ENCODE data around the gene MMS19. TPM values are rescaled to one million over a fixed set of nuclear protein-coding genes. Genes with fewer than 3 reads are reported as not detected.

The MMS19 gene
- total RNA-seq, 1 experiment from 2014 or later: 105 TPM

- Mint-ChIP-seq H3K27me3 (ENCODE audit: insufficient read depth, unreplicated experiment) (no peaks in the 10 kb centered on the region), H3K9me3 (ENCODE audit: unreplicated experiment) (no peaks in the 10 kb centered on the region), H3K4me3 (ENCODE audit: unreplicated experiment) (no peak overlapping the region), H3K27ac (ENCODE audit: unreplicated experiment) (no peak overlapping the region), H3K36me3 (ENCODE audit: insufficient read depth, unreplicated experiment) (no peaks in the 10 kb centered on the region), H3K4me1 (ENCODE audit: low read depth, unreplicated experiment) (peaks cover 7% of the 10 kb centered on the region)
- BruUV-seq (replicated peaks): no TSS peak
- TF ChIP-seq, protein P1, sequence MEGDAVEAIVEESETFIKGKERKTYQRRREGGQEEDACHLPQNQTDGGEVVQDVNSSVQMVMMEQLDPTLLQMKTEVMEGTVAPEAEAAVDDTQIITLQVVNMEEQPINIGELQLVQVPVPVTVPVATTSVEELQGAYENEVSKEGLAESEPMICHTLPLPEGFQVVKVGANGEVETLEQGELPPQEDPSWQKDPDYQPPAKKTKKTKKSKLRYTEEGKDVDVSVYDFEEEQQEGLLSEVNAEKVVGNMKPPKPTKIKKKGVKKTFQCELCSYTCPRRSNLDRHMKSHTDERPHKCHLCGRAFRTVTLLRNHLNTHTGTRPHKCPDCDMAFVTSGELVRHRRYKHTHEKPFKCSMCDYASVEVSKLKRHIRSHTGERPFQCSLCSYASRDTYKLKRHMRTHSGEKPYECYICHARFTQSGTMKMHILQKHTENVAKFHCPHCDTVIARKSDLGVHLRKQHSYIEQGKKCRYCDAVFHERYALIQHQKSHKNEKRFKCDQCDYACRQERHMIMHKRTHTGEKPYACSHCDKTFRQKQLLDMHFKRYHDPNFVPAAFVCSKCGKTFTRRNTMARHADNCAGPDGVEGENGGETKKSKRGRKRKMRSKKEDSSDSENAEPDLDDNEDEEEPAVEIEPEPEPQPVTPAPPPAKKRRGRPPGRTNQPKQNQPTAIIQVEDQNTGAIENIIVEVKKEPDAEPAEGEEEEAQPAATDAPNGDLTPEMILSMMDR (IDR thresholded peaks at IDR 0.05; ENCODE audit: insufficient read depth in 1 of 2, low read depth in 1 of 2, low read length in 1 of 2, severe bottlenecking in 1 of 2, unreplicated experiment in 1 of 2): no peak
- ChIA-PET POLR2A (no interaction called here), CTCF (interaction anchor here (0.9 kb wide), 1 partner anchor 53 kb away, joined by 3 read pairs; no protein-coding TSS in a partner anchor)
- Histone ChIP-seq H3K4me3 (ENCODE audit: low read depth, low read length) (no peak overlapping the region), H3K27me3 (replicated peaks; ENCODE audit: control insufficient read depth, insufficient read depth, low read length) (no peaks in the 10 kb centered on the region), H3K4me1 (no peaks in the 10 kb centered on the region), H3K9me3 (no peaks in the 10 kb centered on the region), H3K36me3 (ENCODE audit: control insufficient read depth, insufficient read depth, low read length) (no peaks in the 10 kb centered on the region)
- DNase-seq: no peak
- intact Hi-C loops (cut with micrococcal nuclease; ENCODE audit: unreplicated experiment): no loop called here
Measured at GRCh38 chr10:97517096-97517750, 19.0 kb upstream of the MMS19 start.

- H3K4me3 Mint-ChIP-seq (ENCODE audit: unreplicated experiment): no peak overlapping the region
- Histone ChIP-seq H3K4me3 (ENCODE audit: low read depth, low read length) (no peak overlapping the region), H3K27me3 (replicated peaks; ENCODE audit: control insufficient read depth, insufficient read depth, low read length) (no peaks in the 10 kb centered on the region), H3K36me3 (ENCODE audit: control insufficient read depth, insufficient read depth, low read length) (no peaks in the 10 kb centered on the region), H3K4me1 (no peaks in the 10 kb centered on the region), H3K9me3 (no peaks in the 10 kb centered on the region)
- DNase-seq: no peak
- intact Hi-C loops (cut with micrococcal nuclease; ENCODE audit: unreplicated experiment): no loop called here
- ChIA-PET CTCF (no interaction called here), POLR2A (no interaction called here)
- H3K9me3 Mint-ChIP-seq (ENCODE audit: unreplicated experiment): no peaks in the 10 kb centered on the region
- no peak overlapping the region for H3K27ac Mint-ChIP-seq (ENCODE audit: unreplicated experiment)
- TF ChIP-seq, protein P1 (IDR thresholded peaks at IDR 0.05; ENCODE audit: insufficient read depth in 1 of 2, low read depth in 1 of 2, low read length in 1 of 2, severe bottlenecking in 1 of 2, unreplicated experiment in 1 of 2): no peak
- no peaks in the 10 kb centered on the region for H3K36me3 Mint-ChIP-seq (ENCODE audit: insufficient read depth, unreplicated experiment)
- BruUV-seq (replicated peaks): no TSS peak
- H3K4me1 Mint-ChIP-seq (ENCODE audit: low read depth, unreplicated experiment): peaks cover 2% of the 10 kb centered on the region
- H3K27me3 Mint-ChIP-seq (ENCODE audit: insufficient read depth, unreplicated experiment): no peaks in the 10 kb centered on the region
Measured at GRCh38 chr10:97515271-97515978, 17.2 kb upstream of the MMS19 start.

- Histone ChIP-seq H3K4me1 (no peaks in the 10 kb centered on the region), H3K9me3 (no peaks in the 10 kb centered on the region), H3K4me3 (ENCODE audit: low read depth, low read length) (no peak overlapping the region), H3K36me3 (ENCODE audit: control insufficient read depth, insufficient read depth, low read length) (no peaks in the 10 kb centered on the region), H3K27me3 (replicated peaks; ENCODE audit: control insufficient read depth, insufficient read depth, low read length) (no peaks in the 10 kb centered on the region)
- BruUV-seq (replicated peaks): no TSS peak
- no peak for DNase-seq
- no peak overlapping the region for H3K27ac Mint-ChIP-seq (ENCODE audit: unreplicated experiment)
- intact Hi-C loops (cut with micrococcal nuclease; ENCODE audit: unreplicated experiment): no loop called here
- TF ChIP-seq, protein P1 (IDR thresholded peaks at IDR 0.05; ENCODE audit: insufficient read depth in 1 of 2, low read depth in 1 of 2, low read length in 1 of 2, severe bottlenecking in 1 of 2, unreplicated experiment in 1 of 2): no peak
- H3K36me3 Mint-ChIP-seq (ENCODE audit: insufficient read depth, unreplicated experiment): no peaks in the 10 kb centered on the region
- no peaks in the 10 kb centered on the region for H3K4me1 Mint-ChIP-seq (ENCODE audit: low read depth, unreplicated experiment)
- ChIA-PET POLR2A (no interaction called here), CTCF (no interaction called here)
- H3K4me3 Mint-ChIP-seq (ENCODE audit: unreplicated experiment): no peak overlapping the region
- no peaks in the 10 kb centered on the region for H3K9me3 Mint-ChIP-seq (ENCODE audit: unreplicated experiment)
- no peaks in the 10 kb centered on the region for H3K27me3 Mint-ChIP-seq (ENCODE audit: insufficient read depth, unreplicated experiment)
Measured at GRCh38 chr10:97514344-97514743, 16.1 kb upstream of the MMS19 start.
